Colonic mucosa (tissue), 4 donors: ENCODE data around the gene DLX1. TPM values are rescaled to one million over a fixed set of nuclear protein-coding genes. Genes with fewer than 3 reads are reported as not detected.

Experiments used
- DNase-seq: peaks from one replicate; pipeline ENCODE4 v3.0.0-alpha.2; 2020
- H3K27ac ChIP-seq: fragments of 200-600 bp; one replicate; pipeline ENCODE4 v1.8.0; 2021
- H3K27me3 ChIP-seq: fragments of 200-600 bp; one replicate; pipeline ENCODE4 v1.8.0; 2021
- H3K36me3 ChIP-seq: fragments of 200-600 bp; one replicate; pipeline ENCODE4 v1.8.0; 2021
- H3K4me1 ChIP-seq: fragments of 200-600 bp; one replicate; pipeline ENCODE4 v1.8.0; 2021; ENCODE audit warnings: mild to moderate bottlenecking
- H3K4me3 ChIP-seq: fragments of 200-600 bp; one replicate; pipeline ENCODE4 v1.8.0; 2021
- H3K9ac ChIP-seq, 2 donors: one replicate each; pipeline ENCODE4 v1.7.0; 2013; ENCODE audit warnings: control low read depth in 2 of 2, low read depth in 2 of 2, low read length in 2 of 2
- H3K9me3 ChIP-seq: fragments of 200-600 bp; one replicate; pipeline ENCODE4 v1.8.0; 2021
- intact Hi-C: fragments of 100-400 bp; cut with DNase I; formaldehyde crosslinking; loops from one replicate; pipeline ENCODE4 v1.14.1; 2022
- total RNA-seq, 2 donors: library from RNA; stranded (reverse); fragmentation: NEBNext Ultra II Directional in 1 of 2; extraction: Animal tissue kit (Norgen Biotek cat#: 25700) in 1 of 2; gene quantifications; one replicate each; pipeline ENCODE4 v1.2.1, GENCODE V29; 2021
- TF ChIP-seq, protein P1 (sequence below): fragments of 200-600 bp; IDR thresholded peaks from one replicate; pipeline ENCODE4 v1.8.0; 2022; ENCODE audit warnings: antibody characterized with exemption, mild to moderate bottlenecking
- donor health status: healthy.
- donor health status: DM: no; HTN: no; CAD: no.
- donor health status: DM: no; HTN: no; CAD: no.

DLX1 gene
- total RNA-seq, 2 donors from 2014 or later, result 0.19 TPM; not detected in 1

GRCh38 chr2:172070936-172071335 is 14.4 kb upstream of the DLX1 start:
- H3K9ac ChIP-seq, result no peak overlapping the region
- TF ChIP-seq, protein P1, sequence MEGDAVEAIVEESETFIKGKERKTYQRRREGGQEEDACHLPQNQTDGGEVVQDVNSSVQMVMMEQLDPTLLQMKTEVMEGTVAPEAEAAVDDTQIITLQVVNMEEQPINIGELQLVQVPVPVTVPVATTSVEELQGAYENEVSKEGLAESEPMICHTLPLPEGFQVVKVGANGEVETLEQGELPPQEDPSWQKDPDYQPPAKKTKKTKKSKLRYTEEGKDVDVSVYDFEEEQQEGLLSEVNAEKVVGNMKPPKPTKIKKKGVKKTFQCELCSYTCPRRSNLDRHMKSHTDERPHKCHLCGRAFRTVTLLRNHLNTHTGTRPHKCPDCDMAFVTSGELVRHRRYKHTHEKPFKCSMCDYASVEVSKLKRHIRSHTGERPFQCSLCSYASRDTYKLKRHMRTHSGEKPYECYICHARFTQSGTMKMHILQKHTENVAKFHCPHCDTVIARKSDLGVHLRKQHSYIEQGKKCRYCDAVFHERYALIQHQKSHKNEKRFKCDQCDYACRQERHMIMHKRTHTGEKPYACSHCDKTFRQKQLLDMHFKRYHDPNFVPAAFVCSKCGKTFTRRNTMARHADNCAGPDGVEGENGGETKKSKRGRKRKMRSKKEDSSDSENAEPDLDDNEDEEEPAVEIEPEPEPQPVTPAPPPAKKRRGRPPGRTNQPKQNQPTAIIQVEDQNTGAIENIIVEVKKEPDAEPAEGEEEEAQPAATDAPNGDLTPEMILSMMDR, result no peak
- H3K27me3 ChIP-seq, result no peaks in the 10 kb centered on the region
- H3K36me3 ChIP-seq, result no peaks in the 10 kb centered on the region
- H3K27ac ChIP-seq, result no peak overlapping the region
- DNase-seq, result no peak
- H3K9me3 ChIP-seq, result no peaks in the 10 kb centered on the region
- intact Hi-C loops, result no loop called here
- no peak overlapping the region for H3K4me3 ChIP-seq
- H3K4me1 ChIP-seq, result no peaks in the 10 kb centered on the region

GRCh38 chr2:172072303-172072702 is 13.0 kb upstream of the DLX1 start:
- TF ChIP-seq, protein P1, result no peak
- Histone ChIP-seq H3K27ac (no peak overlapping the region), H3K36me3 (no peaks in the 10 kb centered on the region), H3K4me1 (no peaks in the 10 kb centered on the region), H3K27me3 (no peaks in the 10 kb centered on the region), H3K9ac (no peak overlapping the region), H3K9me3 (no peaks in the 10 kb centered on the region), H3K4me3 (no peak overlapping the region)
- no peak for DNase-seq
- intact Hi-C loops, result no loop called here

DNA sequence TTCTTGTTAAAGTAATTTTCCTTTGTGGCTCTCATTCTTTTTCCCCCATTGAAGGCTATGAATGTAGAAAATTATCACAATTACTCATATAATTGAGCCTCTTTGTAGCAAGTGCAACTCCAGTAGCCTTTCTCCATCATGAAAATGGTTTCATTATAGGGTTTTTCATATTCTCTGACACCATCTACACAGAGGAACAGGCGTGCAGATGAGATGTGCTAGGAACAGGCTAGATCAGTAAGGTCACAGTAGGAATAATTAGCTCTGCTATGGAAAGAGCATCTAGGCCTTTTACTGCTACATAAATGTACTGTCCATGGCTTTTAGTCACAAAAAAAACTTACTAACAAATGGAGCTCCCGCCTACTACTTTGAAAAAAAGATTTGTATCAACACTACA is 12.6 kb upstream of the DLX1 start:
- Histone ChIP-seq H3K9ac (no peak overlapping the region), H3K27me3 (no peaks in the 10 kb centered on the region), H3K4me1 (no peaks in the 10 kb centered on the region), H3K36me3 (no peaks in the 10 kb centered on the region), H3K4me3 (no peak overlapping the region), H3K9me3 (no peaks in the 10 kb centered on the region), H3K27ac (no peak overlapping the region)
- no peak for DNase-seq
- intact Hi-C loops, result no loop called here
- TF ChIP-seq, protein P1, result no peak

- Histone ChIP-seq H3K36me3 (no peaks in the 10 kb centered on the region), H3K27ac (no peak overlapping the region), H3K9ac (no peak overlapping the region), H3K4me3 (no peak overlapping the region), H3K9me3 (no peaks in the 10 kb centered on the region), H3K27me3 (no peaks in the 10 kb centered on the region), H3K4me1 (no peaks in the 10 kb centered on the region)
- DNase-seq, result no peak
- TF ChIP-seq, protein P1, result no peak
- intact Hi-C loops, result no loop called here
Measured at GRCh38 chr2:172073518-172073917, 11.8 kb upstream of the DLX1 start.

DNA sequence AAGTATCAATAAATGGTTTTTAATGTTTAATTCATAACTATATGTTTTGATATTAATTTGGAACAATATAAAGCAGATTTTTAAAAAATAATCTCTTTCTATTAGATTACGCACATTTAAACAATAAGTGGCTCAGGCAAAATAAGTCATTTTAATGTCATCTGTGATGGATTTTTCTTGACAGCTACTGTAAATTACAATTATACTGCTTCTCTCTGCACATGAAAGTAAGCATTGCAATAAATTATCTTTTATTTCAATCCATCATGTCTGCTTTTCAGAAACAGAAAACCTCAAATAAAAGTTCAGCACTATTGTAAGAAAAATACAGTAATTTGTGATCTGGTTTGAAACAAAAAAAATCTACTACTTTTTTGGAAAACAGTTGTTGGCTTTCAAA is 11.1 kb upstream of the DLX1 start:
- no peaks in the 10 kb centered on the region for H3K9me3 ChIP-seq
- H3K27ac ChIP-seq, result no peak overlapping the region
- H3K9ac ChIP-seq, result no peak overlapping the region
- no peaks in the 10 kb centered on the region for H3K36me3 ChIP-seq
- H3K27me3 ChIP-seq, result no peaks in the 10 kb centered on the region
- intact Hi-C loops, result no loop called here
- H3K4me3 ChIP-seq, result no peak overlapping the region
- TF ChIP-seq, protein P1, result no peak
- no peaks in the 10 kb centered on the region for H3K4me1 ChIP-seq
- no peak for DNase-seq

GRCh38 chr2:172079416-172079815 is 5.9 kb upstream of the DLX1 start:
- peaks cover 45% of the 10 kb centered on the region for H3K27me3 ChIP-seq

More at GRCh38 chr2:172079416-172079815, 5.9 kb upstream of the DLX1 start:
- TF ChIP-seq, protein P1, result no peak
- no peak for DNase-seq
- no peak overlapping the region for H3K27ac ChIP-seq
- intact Hi-C loops, result no loop called here
- H3K9ac ChIP-seq, result no peak overlapping the region
- H3K9me3 ChIP-seq, result no peaks in the 10 kb centered on the region
- H3K4me3 ChIP-seq, result no peak overlapping the region
- H3K36me3 ChIP-seq, result no peaks in the 10 kb centered on the region
- H3K4me1 ChIP-seq, result peaks cover 5% of the 10 kb centered on the region
